Measurements from ENCODE around the gene TKTL2. TPM values are rescaled to one million over a fixed set of nuclear protein-coding genes. Genes with fewer than 3 reads are reported as not detected.

The TKTL2 gene
- total RNA-seq, 4 donors from 2014 or later = not detected

- TF ChIP-seq POLR2A (IDR thresholded peaks at IDR 0.05) (no peak), CTCF (IDR thresholded peaks at IDR 0.05) (no peak), EP300 (IDR thresholded peaks at IDR 0.05) (no peak), POLR2AphosphoS5 (IDR thresholded peaks at IDR 0.05) (no peak)
- no peaks in the 10 kb centered on the region for H3K4me1 ChIP-seq
- no peak for DNase-seq (ENCODE audit: low spot score in 2 of 2)
- 100% methylated on average over 3 of the region's 14 CpGs for WGBS
- no peaks in the 10 kb centered on the region for H3K36me3 ChIP-seq
- H3K27ac ChIP-seq = no peak overlapping the region
- H3K9me3 ChIP-seq = no peaks in the 10 kb centered on the region
- no peak overlapping the region for H3K4me3 ChIP-seq
- no peaks in the 10 kb centered on the region for H3K27me3 ChIP-seq
Observed at GRCh38 chr4:163473130-163473529, 424 bp downstream of the TKTL2 start.

GRCh38 chr4:163470391-163470790, 3.2 kb downstream of the TKTL2 start:
- no peaks in the 10 kb centered on the region for H3K4me1 ChIP-seq
- WGBS = 70% methylated on average over 3 of the region's 3 CpGs
- no peaks in the 10 kb centered on the region for H3K27me3 ChIP-seq
- DNase-seq (ENCODE audit: low spot score in 2 of 2) = no peak
- no peak overlapping the region for H3K4me3 ChIP-seq
- H3K36me3 ChIP-seq = no peaks in the 10 kb centered on the region
- no peaks in the 10 kb centered on the region for H3K9me3 ChIP-seq
- TF ChIP-seq EP300 (IDR thresholded peaks at IDR 0.05) (no peak), CTCF (IDR thresholded peaks at IDR 0.05) (no peak), POLR2AphosphoS5 (IDR thresholded peaks at IDR 0.05) (no peak), POLR2A (IDR thresholded peaks at IDR 0.05) (no peak)
- no peak overlapping the region for H3K27ac ChIP-seq

GRCh38 chr4:163467082-163467770, 6.3 kb downstream of the TKTL2 start:
- Histone ChIP-seq H3K27me3 (no peaks in the 10 kb centered on the region), H3K27ac (no peak overlapping the region), H3K9me3 (no peaks in the 10 kb centered on the region), H3K4me1 (no peaks in the 10 kb centered on the region), H3K4me3 (no peak overlapping the region), H3K36me3 (no peaks in the 10 kb centered on the region)
- WGBS = 93% methylated on average over 4 of the region's 4 CpGs
- DNase-seq (ENCODE audit: low spot score in 2 of 2) = no peak
- TF ChIP-seq POLR2A (IDR thresholded peaks at IDR 0.05) (no peak), POLR2AphosphoS5 (IDR thresholded peaks at IDR 0.05) (no peak), CTCF (IDR thresholded peaks at IDR 0.05) (no peak), EP300 (IDR thresholded peaks at IDR 0.05) (no peak)

GRCh38 chr4:163462556-163462955, 11.0 kb downstream of the TKTL2 start:
- TF ChIP-seq POLR2AphosphoS5 (IDR thresholded peaks at IDR 0.05) = no peak
- no peak for TF ChIP-seq EP300 (IDR thresholded peaks at IDR 0.05)
- no peak for TF ChIP-seq CTCF (IDR thresholded peaks at IDR 0.05)
- no peak for TF ChIP-seq POLR2A (IDR thresholded peaks at IDR 0.05)
- Histone ChIP-seq H3K36me3 (no peaks in the 10 kb centered on the region), H3K4me3 (no peak overlapping the region), H3K27ac (no peak overlapping the region), H3K27me3 (no peaks in the 10 kb centered on the region), H3K4me1 (no peaks in the 10 kb centered on the region), H3K9me3 (no peaks in the 10 kb centered on the region)
- WGBS = 81% methylated on average over 5 of the region's 5 CpGs
- DNase-seq (ENCODE audit: low spot score in 2 of 2) = no peak

DNA sequence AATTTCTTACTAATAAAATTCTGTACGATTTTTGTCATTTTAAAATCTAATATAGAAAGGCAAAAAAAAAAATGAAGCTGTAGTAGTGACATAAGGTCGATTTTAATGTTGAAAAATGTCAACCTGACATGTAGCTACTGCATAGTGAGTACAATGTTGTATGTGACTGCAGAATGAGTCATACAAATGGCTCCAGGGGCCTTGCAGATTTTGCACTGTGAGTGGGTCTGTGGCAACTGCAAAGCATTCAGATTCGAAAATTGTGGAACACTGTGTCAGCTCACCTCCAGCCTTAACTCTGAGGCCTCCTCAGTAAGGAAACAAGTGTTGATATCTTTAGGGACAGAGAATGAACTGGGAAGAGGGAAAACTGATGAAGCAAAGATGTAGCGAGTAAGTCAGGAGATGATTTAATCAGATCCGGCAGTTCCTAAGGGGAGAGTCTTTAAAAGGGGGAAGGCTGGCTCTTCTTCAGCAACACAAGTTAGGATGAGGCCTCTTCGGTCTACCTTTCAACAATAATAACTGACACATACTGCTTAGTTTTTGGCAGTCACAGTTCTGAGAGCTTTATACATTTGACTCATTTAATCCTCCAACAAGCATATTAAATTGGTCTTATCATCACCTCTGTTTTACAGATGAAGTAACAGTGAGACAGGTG, 24.9 kb downstream of the TKTL2 start:
- no peak for DNase-seq (ENCODE audit: low spot score in 2 of 2)
- 44% methylated on average over 6 of the region's 6 CpGs for WGBS
- Histone ChIP-seq H3K27ac (no peak overlapping the region), H3K4me3 (no peak overlapping the region), H3K36me3 (no peaks in the 10 kb centered on the region), H3K4me1 (peaks cover 3% of the 10 kb centered on the region), H3K9me3 (no peaks in the 10 kb centered on the region), H3K27me3 (no peaks in the 10 kb centered on the region)
- no peak for TF ChIP-seq POLR2AphosphoS5 (IDR thresholded peaks at IDR 0.05)
- no peak for TF ChIP-seq CTCF (IDR thresholded peaks at IDR 0.05)
- TF ChIP-seq POLR2A (IDR thresholded peaks at IDR 0.05) = no peak
- TF ChIP-seq EP300 (IDR thresholded peaks at IDR 0.05) = no peak
